Measurements from ENCODE around the gene BCKDK. TPM values are rescaled to one million over a fixed set of nuclear protein-coding genes. Genes with fewer than 3 reads are reported as not detected.

Gene BCKDK
- total RNA-seq, 1 donor from 2014 or later = 38.8 TPM

DNA sequence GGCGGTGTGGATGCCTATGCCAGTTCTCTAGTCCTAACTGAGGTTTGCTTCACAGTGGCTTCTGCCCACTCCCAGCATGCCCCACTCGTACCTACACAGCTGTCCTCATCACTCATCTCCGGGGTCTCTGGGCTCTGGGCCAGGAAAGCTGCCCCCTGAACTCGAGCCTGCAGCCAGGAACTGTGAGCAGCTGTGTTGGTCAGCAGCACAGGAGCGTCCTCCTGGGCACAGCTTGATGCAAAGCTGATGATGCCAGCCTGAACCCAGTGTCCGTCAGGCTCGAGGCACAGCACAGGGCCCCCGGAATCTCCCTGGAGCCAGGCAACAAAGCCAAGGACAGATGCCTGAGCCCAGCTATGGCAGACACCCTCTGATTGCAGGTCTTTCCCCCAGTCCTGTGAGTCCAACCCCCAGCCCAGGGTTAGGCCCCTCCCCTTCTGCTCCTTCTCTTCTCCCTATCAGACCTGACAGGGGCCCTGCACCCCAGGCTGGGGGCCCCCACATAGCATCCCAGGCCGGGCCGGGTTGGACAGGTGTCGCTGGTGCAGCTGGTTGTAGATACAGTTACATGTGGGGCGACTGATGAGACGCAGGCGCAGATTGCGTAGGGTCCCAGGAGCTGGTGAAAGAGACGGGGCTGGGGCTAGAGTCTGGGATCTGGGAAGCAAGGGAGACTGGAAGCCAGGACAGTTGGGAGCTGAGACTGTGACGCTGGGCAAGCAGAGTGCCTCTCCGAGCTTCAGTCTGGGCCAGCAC, 22.1 kb upstream of the BCKDK start:
- H3K36me3 Mint-ChIP-seq (ENCODE audit: unreplicated experiment) = peaks cover 8% of the 10 kb centered on the region
- peaks cover 4% of the 10 kb centered on the region for H3K4me1 Mint-ChIP-seq (ENCODE audit: unreplicated experiment)
- H3K9me3 Mint-ChIP-seq (ENCODE audit: unreplicated experiment) = no peaks in the 10 kb centered on the region
- no peaks in the 10 kb centered on the region for H3K27me3 Mint-ChIP-seq (ENCODE audit: unreplicated experiment)
- H3K27ac Mint-ChIP-seq (ENCODE audit: unreplicated experiment) = no peak overlapping the region
- TF ChIP-seq CTCF (IDR thresholded peaks at IDR 0.05) = no peak
- no peak overlapping the region for H3K4me3 Mint-ChIP-seq (ENCODE audit: unreplicated experiment)
- DNase-seq (ENCODE audit: extremely low spot score, unreplicated experiment) = no peak

DNA sequence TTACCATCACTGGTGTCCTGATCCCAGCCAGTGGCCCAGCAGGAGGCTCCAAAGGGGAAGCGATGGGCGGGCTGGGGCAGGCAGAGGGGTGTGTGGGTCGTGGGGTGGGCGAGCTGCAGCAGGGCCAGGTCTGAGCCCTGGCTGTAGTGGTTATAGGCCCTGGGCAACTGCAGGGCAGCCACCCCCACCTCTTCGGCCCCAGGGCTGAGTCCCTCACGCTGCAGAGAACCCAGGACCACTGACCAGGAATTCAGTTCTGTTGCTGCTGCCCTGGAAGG, 21.6 kb upstream of the BCKDK start:
- no peak overlapping the region for H3K27ac Mint-ChIP-seq (ENCODE audit: unreplicated experiment)
- peaks cover 8% of the 10 kb centered on the region for H3K36me3 Mint-ChIP-seq (ENCODE audit: unreplicated experiment)
- no peaks in the 10 kb centered on the region for H3K9me3 Mint-ChIP-seq (ENCODE audit: unreplicated experiment)
- no peak for TF ChIP-seq CTCF (IDR thresholded peaks at IDR 0.05)
- H3K4me3 Mint-ChIP-seq (ENCODE audit: unreplicated experiment) = no peak overlapping the region
- no peaks in the 10 kb centered on the region for H3K27me3 Mint-ChIP-seq (ENCODE audit: unreplicated experiment)
- DNase-seq (ENCODE audit: extremely low spot score, unreplicated experiment) = no peak
- H3K4me1 Mint-ChIP-seq (ENCODE audit: unreplicated experiment) = peaks cover 4% of the 10 kb centered on the region

- Mint-ChIP-seq H3K36me3 (ENCODE audit: unreplicated experiment) (peaks cover 8% of the 10 kb centered on the region), H3K27ac (ENCODE audit: unreplicated experiment) (no peak overlapping the region), H3K4me1 (ENCODE audit: unreplicated experiment) (peaks cover 6% of the 10 kb centered on the region), H3K27me3 (ENCODE audit: unreplicated experiment) (no peaks in the 10 kb centered on the region), H3K4me3 (ENCODE audit: unreplicated experiment) (no peak overlapping the region), H3K9me3 (ENCODE audit: unreplicated experiment) (no peaks in the 10 kb centered on the region)
- DNase-seq (ENCODE audit: extremely low spot score, unreplicated experiment) = no peak
- TF ChIP-seq CTCF (IDR thresholded peaks at IDR 0.05) = no peak
Observed at GRCh38 chr16:31087481-31087880, 20.7 kb upstream of the BCKDK start.

- no peak for TF ChIP-seq CTCF (IDR thresholded peaks at IDR 0.05)
- Mint-ChIP-seq H3K36me3 (ENCODE audit: unreplicated experiment) (peaks cover 8% of the 10 kb centered on the region), H3K4me3 (ENCODE audit: unreplicated experiment) (no peak overlapping the region), H3K27me3 (ENCODE audit: unreplicated experiment) (no peaks in the 10 kb centered on the region), H3K27ac (ENCODE audit: unreplicated experiment) (no peak overlapping the region), H3K4me1 (ENCODE audit: unreplicated experiment) (peaks cover 10% of the 10 kb centered on the region), H3K9me3 (ENCODE audit: unreplicated experiment) (no peaks in the 10 kb centered on the region)
- DNase-seq (ENCODE audit: extremely low spot score, unreplicated experiment) = no peak
Observed at GRCh38 chr16:31087971-31088370, 20.2 kb upstream of the BCKDK start.

DNA sequence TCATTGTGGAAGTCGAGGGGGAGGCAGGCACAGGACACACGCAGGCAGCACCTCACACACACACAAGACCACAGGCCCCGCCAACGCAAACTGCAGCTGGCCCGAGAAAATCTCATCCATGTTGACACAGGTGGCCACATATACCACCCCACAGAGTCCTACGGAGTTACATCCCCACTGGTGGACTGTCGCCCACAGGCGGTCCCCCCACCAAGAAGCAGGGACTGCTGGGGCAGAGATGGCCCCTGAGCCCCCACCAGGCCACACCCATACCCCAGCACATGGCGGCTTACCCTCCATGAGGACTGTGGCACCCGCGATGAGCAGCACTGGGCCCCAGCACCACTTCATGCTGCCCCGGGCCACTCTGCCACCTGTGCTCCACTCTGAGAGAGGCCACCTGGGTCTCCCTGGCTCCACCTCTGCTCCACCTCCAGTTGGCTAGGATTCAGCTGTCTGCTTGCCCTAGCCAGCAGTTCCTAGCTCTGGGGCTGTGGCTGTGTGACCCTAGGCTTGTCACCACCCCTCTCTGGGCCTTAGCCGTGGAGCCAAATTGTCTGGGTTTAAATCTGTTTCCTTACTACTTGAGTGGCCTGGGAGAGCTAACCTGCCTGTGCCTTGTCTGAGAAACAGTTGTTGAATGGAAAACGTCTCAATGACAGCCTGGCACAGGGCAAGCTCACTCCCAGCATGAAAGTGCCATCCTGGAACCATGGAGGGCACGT, 19.6 kb upstream of the BCKDK start, which contains the start of gene PRSS53:
PRSS53 (minus strand) TSS at position 485 of the 725 bp plus-strand sequence; CDS start at position 351, 134 bp downstream.
- no peaks in the 10 kb centered on the region for H3K9me3 Mint-ChIP-seq (ENCODE audit: unreplicated experiment)
- DNase-seq (ENCODE audit: extremely low spot score, unreplicated experiment) = no peak
- H3K36me3 Mint-ChIP-seq (ENCODE audit: unreplicated experiment) = peaks cover 6% of the 10 kb centered on the region
- no peak within 1 kb of the TSS for H3K27ac Mint-ChIP-seq (ENCODE audit: unreplicated experiment)
- no peak for TF ChIP-seq CTCF (IDR thresholded peaks at IDR 0.05)
- no peak within 1 kb of the TSS for H3K4me3 Mint-ChIP-seq (ENCODE audit: unreplicated experiment)
- H3K27me3 Mint-ChIP-seq (ENCODE audit: unreplicated experiment) = no peaks in the 10 kb centered on the region
- peaks cover 15% of the 10 kb centered on the region for H3K4me1 Mint-ChIP-seq (ENCODE audit: unreplicated experiment)

Data from osteocyte (in vitro differentiated cells).